Neural cell (in vitro differentiated cells): ENCODE results near the gene FURIN. TPM values are rescaled to one million over a fixed set of nuclear protein-coding genes. Genes with fewer than 3 reads are reported as not detected.

Experiments
- H2AFZ ChIP-seq: fragments of 200-600, 300-800 bp; sonication (generic), shearing (Covaris generic); 2 replicates; pipeline ENCODE4 v1.6.0; 2014; ENCODE audit warnings: low read depth, mild to moderate bottlenecking, antibody characterized with exemption, low read length, moderate library complexity
- H3F3A ChIP-seq: fragments of 200-600 bp; shearing (Covaris generic); 2 replicates; pipeline ENCODE4 v1.6.1; 2016; ENCODE audit warnings: mild to moderate bottlenecking, moderate library complexity, mixed read lengths, antibody characterized with exemption, low read length; ENCODE audit not compliant: insufficient read depth, poor library complexity, severe bottlenecking
- H3K27ac ChIP-seq: fragments of 200-600, 300-800 bp; sonication (generic), shearing (Covaris generic); 2 replicates; pipeline ENCODE4 v1.5.1; 2014; ENCODE audit warnings: mild to moderate bottlenecking, low read length, moderate library complexity
- H3K27me3 ChIP-seq: fragments of 300-800, 200-600 bp; sonication (generic), shearing (Covaris generic); 2 replicates; pipeline ENCODE4 v1.6.0; 2014; ENCODE audit warnings: mild to moderate bottlenecking, low read depth, low read length, moderate library complexity; ENCODE audit not compliant: insufficient read depth
- H3K36me3 ChIP-seq: fragments of 300-800, 200-600 bp; sonication (generic), shearing (Covaris generic); 2 replicates; pipeline ENCODE4 v1.5.1; 2014; ENCODE audit warnings: mild to moderate bottlenecking, antibody characterized with exemption, low read length, moderate library complexity; ENCODE audit not compliant: insufficient read depth
- H3K4me2 ChIP-seq: fragments of 300-800, 200-600 bp; sonication (generic), shearing (Covaris generic); 2 replicates; pipeline ENCODE4 v1.6.0; 2014; ENCODE audit warnings: mild to moderate bottlenecking, low read length
- H3K4me3 ChIP-seq: fragments of 300-800, 200-600 bp; sonication (generic), shearing (Covaris generic); 2 replicates; pipeline ENCODE4 v1.5.1; 2014; ENCODE audit warnings: mild to moderate bottlenecking, low read length, moderate library complexity
- H3K79me2 ChIP-seq: fragments of 200-600 bp; shearing (Covaris generic); replicated peaks from 2 replicates; pipeline ENCODE4 v1.6.0; 2014; ENCODE audit warnings: mild to moderate bottlenecking, low read length, moderate library complexity; ENCODE audit not compliant: insufficient read depth
- H3K9ac ChIP-seq: fragments of 300-800, 200-600 bp; sonication (generic), shearing (Covaris generic); 2 replicates; pipeline ENCODE4 v1.6.1; 2016; ENCODE audit warnings: mild to moderate bottlenecking, low read length, mixed read lengths
- H3K9me2 ChIP-seq: fragments of 200-600 bp; shearing (Covaris generic); 2 replicates; pipeline ENCODE4 v1.6.1; 2016; ENCODE audit warnings: mild to moderate bottlenecking, low read length, mixed read lengths; ENCODE audit not compliant: insufficient read depth
- H3K9me3 ChIP-seq: fragments of 200-600, 300-800 bp; sonication (generic), shearing (Covaris generic); 2 replicates; pipeline ENCODE4 v1.6.1; 2016; ENCODE audit warnings: mild to moderate bottlenecking, mixed run types, low read length, moderate library complexity, mixed read lengths
- H4K20me1 ChIP-seq: fragments of 200-600 bp; shearing (Covaris generic); 2 replicates; pipeline ENCODE4 v1.6.1; 2016; ENCODE audit warnings: mild to moderate bottlenecking, mixed run types; ENCODE audit not compliant: insufficient read depth
- CTCF ChIP-seq: fragments of 450-650 bp; IDR thresholded peaks from 2 replicates; pipeline ENCODE4 v1.5.1; 2014; ENCODE audit warnings: antibody characterized with exemption, mild to moderate bottlenecking, moderate library complexity; ENCODE audit not compliant: poor library complexity, severe bottlenecking
- EP300 ChIP-seq: fragments of 450-650 bp; conservative IDR thresholded peaks from 2 replicates; pipeline ENCODE4 v1.6.1; 2014; ENCODE audit warnings: antibody characterized with exemption, mild to moderate bottlenecking, moderate library complexity; ENCODE audit not compliant: poor library complexity, severe bottlenecking
- EZH2 ChIP-seq: fragments of 200-600, 300-800 bp; shearing (Covaris generic), sonication (generic); IDR thresholded peaks from 2 replicates; pipeline ENCODE4 v1.6.1; 2014; ENCODE audit warnings: antibody characterized with exemption, low read length, borderline replicate concordance, mild to moderate bottlenecking; ENCODE audit not compliant: insufficient read depth, poor library complexity, severe bottlenecking
- MXI1 ChIP-seq: fragments of 450-650 bp; conservative IDR thresholded peaks from 2 replicates; pipeline ENCODE4 v1.6.1; 2014; ENCODE audit warnings: antibody characterized with exemption, mild to moderate bottlenecking; ENCODE audit not compliant: poor library complexity, severe bottlenecking
- POLR2AphosphoS5 ChIP-seq: IDR thresholded peaks from 2 replicates; pipeline ENCODE4 v1.6.1; 2012
- RAD21 ChIP-seq: fragments of 450-650 bp; conservative IDR thresholded peaks from 2 replicates; pipeline ENCODE4 v1.6.1; 2014; ENCODE audit warnings: antibody characterized with exemption, mild to moderate bottlenecking, moderate library complexity
- REST ChIP-seq: IDR thresholded peaks from 2 replicates; pipeline ENCODE4 v1.6.1; 2012; ENCODE audit warnings: borderline replicate concordance
- SMC3 ChIP-seq: fragments of 450-650 bp; conservative IDR thresholded peaks from 2 replicates; pipeline ENCODE4 v1.6.1; 2014; ENCODE audit warnings: antibody characterized with exemption, mild to moderate bottlenecking, moderate library complexity; ENCODE audit not compliant: poor library complexity
- TAF1 ChIP-seq: IDR thresholded peaks from 2 replicates; pipeline ENCODE4 v1.6.1; 2012; ENCODE audit warnings: low read depth
- polyA plus RNA-seq: library from polyadenylated mRNA; depleted of rRNA; stranded (reverse); fragments of >200 nt; gene quantifications from 2 replicates; pipeline ENCODE4 v1.2.3, GENCODE V29; 2014

The FURIN gene
- polyA plus RNA-seq, 1 donor from 2014 or later, result 4.3 TPM

- Histone ChIP-seq H3K9ac (no peak overlapping the region), H4K20me1 (no peaks in the 10 kb centered on the region), H3K9me2 (no peaks in the 10 kb centered on the region), H3K27me3 (no peaks in the 10 kb centered on the region), H2AFZ (no peak overlapping the region), H3K27ac (no peak overlapping the region), H3K36me3 (no peaks in the 10 kb centered on the region), H3F3A (no peaks in the 10 kb centered on the region), H3K9me3 (no peaks in the 10 kb centered on the region), H3K4me3 (no peak overlapping the region), H3K79me2 (no peaks in the 10 kb centered on the region), H3K4me2 (no peak overlapping the region)
- TF ChIP-seq MXI1 (no peak), EZH2 (no peak), CTCF (no peak), REST (no peak), SMC3 (no peak), RAD21 (no peak), TAF1 (no peak), POLR2AphosphoS5 (no peak), EP300 (no peak)
Measured at GRCh38 chr15:90859234-90860131, 8.9 kb upstream of the FURIN start.

- H3K4me2 ChIP-seq, result no peak overlapping the region
- H3K9me2 ChIP-seq, result no peaks in the 10 kb centered on the region
- H4K20me1 ChIP-seq, result no peaks in the 10 kb centered on the region
- H2AFZ ChIP-seq, result no peak overlapping the region
- H3K4me3 ChIP-seq, result no peak overlapping the region
- no peaks in the 10 kb centered on the region for H3K36me3 ChIP-seq
- H3K9ac ChIP-seq, result no peak overlapping the region
- H3K79me2 ChIP-seq, result no peaks in the 10 kb centered on the region
- H3K9me3 ChIP-seq, result no peaks in the 10 kb centered on the region
- H3F3A ChIP-seq, result no peaks in the 10 kb centered on the region
- no peaks in the 10 kb centered on the region for H3K27me3 ChIP-seq
- TF ChIP-seq MXI1 (no peak), RAD21 (no peak), TAF1 (no peak), EP300 (no peak), EZH2 (no peak), POLR2AphosphoS5 (no peak), REST (no peak), CTCF (no peak), SMC3 (no peak)
- H3K27ac ChIP-seq, result no peak overlapping the region
Measured at GRCh38 chr15:90860450-90860849, 7.9 kb upstream of the FURIN start.
